NCI-H146 treated with DMSO at 0.1 percent for 48 hours (cell line): ENCODE results near the gene RDH8.

Experiments used
- DNase-seq: peaks from one replicate; lab custom pipeline; 2025; ENCODE audit not compliant: unreplicated experiment; lab: John Stamatoyannopoulos, UW

The RDH8 gene

GRCh38 chr19:10013316-10013715 lies at the start of gene RDH8:
Gene RDH8 (plus strand): TSS chr19:10013483. CDS start chr19:10013498, 15 bp downstream.
- DNase-seq = no peak

DNA sequence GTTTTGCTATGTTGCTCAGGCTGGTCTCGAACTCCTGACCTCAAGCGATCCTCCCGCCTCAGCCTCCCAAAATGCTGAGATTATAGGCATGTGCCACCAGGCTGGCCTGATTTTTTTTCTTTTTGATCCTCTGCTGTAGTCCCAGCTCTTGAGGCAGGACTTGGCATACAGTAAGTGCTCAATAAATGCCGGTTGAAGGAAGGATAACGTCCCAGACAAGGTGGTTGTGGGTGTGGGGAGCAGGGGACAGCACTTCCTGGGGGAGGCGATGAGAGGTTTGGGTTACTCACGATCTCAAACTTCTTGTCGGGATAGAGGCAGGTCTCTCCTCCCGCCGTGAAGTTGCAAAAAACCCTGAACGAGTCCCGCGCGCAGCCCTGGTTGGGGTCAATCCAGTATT lies 47.3 kb upstream of the RDH8 start:
- no peak for DNase-seq

- DNase-seq = no peak
Observed at GRCh38 chr19:9966448-9966847, 46.8 kb upstream of the RDH8 start.

GRCh38 chr19:9967326-9967725 lies 46.0 kb upstream of the RDH8 start:
- DNase-seq = no peak

DNA sequence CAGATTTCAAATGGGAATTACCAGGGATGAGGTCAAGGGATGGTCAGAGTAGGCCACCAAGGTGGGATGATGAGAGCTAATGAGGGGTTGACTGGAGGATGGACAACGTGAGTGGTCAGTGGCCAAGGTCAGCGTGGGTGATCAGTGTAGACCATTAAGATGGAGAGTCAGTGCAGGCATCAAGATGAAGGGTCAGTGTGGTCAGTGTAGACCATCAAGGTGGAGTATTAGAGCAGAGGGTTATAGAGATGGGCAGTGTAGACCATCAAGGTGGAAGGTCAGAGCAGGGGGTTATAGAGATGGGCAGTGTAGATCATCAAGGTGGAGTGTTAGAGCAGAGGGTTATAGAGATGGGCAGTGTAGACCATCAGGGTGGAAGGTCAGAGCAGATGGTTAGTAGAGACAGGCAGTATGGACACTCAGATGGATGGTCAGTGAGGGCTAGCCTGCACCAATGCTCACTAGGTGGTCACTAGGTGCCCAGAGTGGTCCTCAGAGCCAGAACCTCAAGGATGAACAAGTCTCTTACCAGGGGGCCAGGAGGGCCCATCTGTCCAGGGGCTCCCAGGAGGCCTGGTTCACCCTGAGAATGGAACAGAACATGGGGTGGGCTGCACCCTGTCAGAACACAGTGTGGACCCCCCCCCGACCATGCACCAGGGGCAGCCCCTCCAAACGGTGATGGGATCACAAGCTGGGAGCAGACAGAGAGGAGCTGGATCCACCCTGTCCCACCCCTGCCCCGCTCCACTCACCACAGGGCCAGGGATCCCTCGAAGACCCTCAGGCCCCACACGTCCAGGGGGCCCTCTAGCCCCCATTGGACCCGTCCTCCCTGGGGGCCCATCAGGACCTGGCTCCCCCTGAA lies 44.2 kb upstream of the RDH8 start:
- no peak for DNase-seq

- DNase-seq = no peak
Observed at GRCh38 chr19:9969688-9969975, 43.7 kb upstream of the RDH8 start.

- DNase-seq = no peak
Observed at GRCh38 chr19:9970481-9970880, 42.8 kb upstream of the RDH8 start.

- DNase-seq = no peak
Observed at GRCh38 chr19:9971166-9971897, 42.0 kb upstream of the RDH8 start.

DNA sequence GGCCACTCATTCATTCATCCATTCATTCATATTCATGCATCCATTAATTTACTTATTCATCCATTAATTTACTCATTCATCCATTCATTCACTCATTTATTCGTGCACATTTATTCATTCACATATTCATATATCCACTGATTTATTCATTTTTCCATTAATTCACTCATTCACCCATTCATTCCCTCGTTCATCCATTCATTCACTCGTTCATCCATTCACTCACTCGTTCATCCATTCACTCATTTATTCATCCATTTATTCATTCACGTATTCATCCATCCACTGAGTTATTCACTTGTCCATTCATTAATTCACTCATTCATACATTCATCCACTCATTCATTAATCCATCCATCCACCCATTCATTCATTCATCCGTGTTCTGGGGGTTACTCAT lies 41.2 kb upstream of the RDH8 start:
- no peak for DNase-seq

GRCh38 chr19:9981406-9982260 lies 31.6 kb upstream of the RDH8 start:
- DNase-seq = no peak

GRCh38 chr19:9986787-9987281 lies 26.4 kb upstream of the RDH8 start:
- DNase-seq = no peak

DNA sequence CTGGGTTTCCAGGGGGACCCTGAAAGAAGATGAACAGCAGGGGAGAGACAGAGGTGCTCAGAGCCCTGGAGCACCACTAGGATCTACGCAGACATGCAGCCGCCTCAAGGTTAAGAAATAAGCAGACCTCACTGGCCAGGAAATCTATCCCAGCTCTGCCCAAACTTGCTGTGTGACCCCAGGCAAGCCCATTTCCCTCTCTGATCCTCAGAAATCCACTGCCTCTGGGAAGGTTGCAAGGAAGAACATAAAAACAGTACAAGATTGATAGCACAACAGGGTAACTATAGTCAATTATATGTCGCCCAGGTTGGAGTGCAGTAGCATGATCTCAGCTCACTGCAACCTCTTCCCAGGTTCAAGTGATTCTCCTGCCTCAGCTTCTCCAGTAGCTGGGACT lies 23.8 kb upstream of the RDH8 start:
- DNase-seq = no peak

- DNase-seq = no peak
Observed at GRCh38 chr19:9991425-9992191, 21.7 kb upstream of the RDH8 start.

DNA sequence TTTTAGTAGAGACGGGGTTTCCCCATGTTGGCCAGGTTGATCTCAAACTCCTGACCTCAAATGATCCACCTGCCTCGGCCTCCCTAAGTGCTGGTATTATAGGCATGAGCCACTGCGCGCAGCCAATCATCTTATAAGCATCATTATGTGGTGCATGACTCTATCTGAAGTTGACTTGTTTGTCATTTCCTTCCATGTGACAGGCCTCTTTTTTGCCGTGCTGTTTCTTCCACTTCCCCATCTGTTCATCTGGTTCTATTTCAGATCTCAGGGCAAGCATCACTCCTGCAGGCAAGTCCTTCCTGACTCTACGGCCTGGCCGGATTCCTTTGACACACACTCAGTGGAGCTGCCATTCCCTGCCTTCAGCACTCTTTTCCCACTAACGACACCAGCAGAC lies 18.2 kb upstream of the RDH8 start:
- DNase-seq = no peak

GRCh38 chr19:9995999-9996398 lies 17.3 kb upstream of the RDH8 start:
- no peak for DNase-seq

DNA sequence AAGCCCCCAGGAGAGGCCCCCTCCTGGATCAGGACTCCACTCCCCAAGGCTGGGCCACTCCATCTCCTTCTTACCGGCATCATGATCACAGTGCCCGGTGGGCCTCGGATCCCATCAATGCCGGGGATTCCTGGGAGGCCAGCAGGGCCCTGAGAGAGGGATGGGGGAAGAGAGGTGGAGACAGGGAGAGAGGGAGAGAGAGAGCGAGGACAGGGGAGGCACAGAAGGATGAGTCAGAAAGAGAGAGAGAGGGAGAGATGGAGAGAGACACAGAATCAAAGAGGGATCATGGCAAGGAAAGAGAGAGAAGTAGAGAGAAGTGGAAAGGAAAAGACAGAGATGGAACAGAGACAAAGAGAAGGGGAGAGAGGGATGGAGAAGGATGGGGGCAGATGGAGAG lies 16.7 kb upstream of the RDH8 start:
- DNase-seq = no peak

- DNase-seq = peak; percentile 1
Observed at GRCh38 chr19:10000171-10000826, 13.0 kb upstream of the RDH8 start.

DNA sequence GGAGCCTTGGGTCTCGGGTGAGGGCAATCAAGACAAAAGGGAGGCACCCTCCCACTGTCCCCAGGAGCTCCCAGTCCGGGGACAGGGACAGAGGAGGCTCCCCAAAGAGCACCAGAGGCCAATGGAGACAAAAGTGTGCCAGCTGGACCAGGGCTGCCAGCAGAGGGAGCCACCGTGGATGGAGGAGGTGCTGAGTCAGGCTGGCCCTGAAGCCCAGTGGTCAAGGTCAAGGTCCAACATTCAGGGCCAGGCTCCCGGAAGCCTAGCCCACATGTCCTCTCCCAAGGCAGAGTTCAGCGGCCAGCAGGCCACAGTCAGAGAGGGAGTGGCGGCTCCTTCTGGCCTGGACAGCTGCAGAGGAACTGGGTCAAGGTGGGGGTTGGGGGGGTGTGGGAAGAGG lies 11.4 kb upstream of the RDH8 start:
- DNase-seq = no peak

DNA sequence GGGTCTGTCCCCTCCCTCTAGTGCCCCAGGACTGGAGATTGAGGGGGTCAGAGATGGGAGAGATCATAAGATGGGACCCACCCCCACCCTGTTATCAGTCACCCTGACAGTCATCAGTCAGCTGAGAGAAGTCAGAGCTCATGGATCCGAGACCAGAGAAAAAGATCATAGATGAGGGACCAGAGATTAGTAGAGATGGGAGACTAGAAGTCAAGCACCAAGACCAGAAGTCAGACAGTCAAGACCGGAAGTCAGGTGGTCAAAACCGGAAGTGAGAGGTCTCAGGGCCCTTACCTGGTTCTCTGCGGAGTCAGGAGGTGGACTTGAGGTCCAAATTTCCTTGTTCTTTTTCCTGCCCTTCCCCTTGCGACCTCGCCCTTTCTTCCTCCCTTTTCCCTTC lies 10.0 kb upstream of the RDH8 start:
- DNase-seq = no peak

- DNase-seq = no peak
Observed at GRCh38 chr19:10004617-10005016, 8.7 kb upstream of the RDH8 start.
